Colonic mucosa (tissue), 4 donors: ENCODE data around the gene KLHDC9. TPM values are rescaled to one million over a fixed set of nuclear protein-coding genes. Genes with fewer than 3 reads are reported as not detected.

ENCODE experiments used
- DNase-seq: peaks from one replicate; pipeline ENCODE4 v3.0.0-alpha.2; 2020
- H3K27ac ChIP-seq: fragments of 200-600 bp; one replicate; pipeline ENCODE4 v1.8.0; 2021
- H3K27me3 ChIP-seq: fragments of 200-600 bp; one replicate; pipeline ENCODE4 v1.8.0; 2021
- H3K36me3 ChIP-seq: fragments of 200-600 bp; one replicate; pipeline ENCODE4 v1.8.0; 2021
- H3K4me1 ChIP-seq: fragments of 200-600 bp; one replicate; pipeline ENCODE4 v1.8.0; 2021; ENCODE audit warnings: mild to moderate bottlenecking
- H3K4me3 ChIP-seq: fragments of 200-600 bp; one replicate; pipeline ENCODE4 v1.8.0; 2021
- H3K9ac ChIP-seq, 2 donors: one replicate each; pipeline ENCODE4 v1.7.0; 2013; ENCODE audit warnings: control low read depth in 2 of 2, low read depth in 2 of 2, low read length in 2 of 2
- H3K9me3 ChIP-seq: fragments of 200-600 bp; one replicate; pipeline ENCODE4 v1.8.0; 2021
- CTCF ChIP-seq: fragments of 200-600 bp; IDR thresholded peaks from one replicate; pipeline ENCODE4 v1.8.0; 2022; ENCODE audit warnings: antibody characterized with exemption, mild to moderate bottlenecking
- intact Hi-C: fragments of 100-400 bp; cut with DNase I; formaldehyde crosslinking; loops from one replicate; pipeline ENCODE4 v1.14.1; 2022
- total RNA-seq, 2 donors: library from RNA; stranded (reverse); fragmentation: NEBNext Ultra II Directional in 1 of 2; extraction: Animal tissue kit (Norgen Biotek cat#: 25700) in 1 of 2; gene quantifications; one replicate each; pipeline ENCODE4 v1.2.1, GENCODE V29; 2021
- donor health status: healthy.
- donor health status: DM: no; HTN: no; CAD: no.
- donor health status: DM: no; HTN: no; CAD: no.

The KLHDC9 gene
- total RNA-seq, 2 donors from 2014 or later = 7.1 to 10.1 TPM

- Histone ChIP-seq H3K27ac (no peak overlapping the region), H3K36me3 (no peaks in the 10 kb centered on the region), H3K4me3 (no peak overlapping the region), H3K27me3 (no peaks in the 10 kb centered on the region), H3K9me3 (no peaks in the 10 kb centered on the region), H3K4me1 (no peaks in the 10 kb centered on the region), H3K9ac (no peak overlapping the region)
- intact Hi-C loops = no loop called here
- DNase-seq = no peak
- TF ChIP-seq CTCF = no peak
Observed at GRCh38 chr1:161092621-161093028, 5.5 kb upstream of the KLHDC9 start.

DNA sequence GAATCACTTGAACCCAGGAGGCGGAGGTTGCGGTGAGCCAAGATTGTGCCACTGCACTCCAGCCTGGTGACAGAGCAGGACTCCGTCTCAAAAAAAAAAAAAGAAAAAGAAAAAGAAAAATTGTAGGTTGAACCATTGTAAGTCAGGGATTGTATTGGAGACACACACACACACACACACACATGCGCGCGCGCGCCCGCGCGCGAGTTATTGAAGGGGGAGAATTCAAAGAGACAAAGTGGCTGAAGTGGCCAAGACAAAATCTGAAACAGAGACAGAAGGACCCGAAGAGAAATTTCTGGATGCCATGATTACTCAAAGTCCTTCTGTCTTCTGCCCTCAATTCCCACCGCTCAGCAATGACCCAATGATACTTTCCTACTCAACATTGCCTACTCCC, 3.7 kb upstream of the KLHDC9 start:
- TF ChIP-seq CTCF = no peak
- Histone ChIP-seq H3K4me1 (peaks cover 3% of the 10 kb centered on the region), H3K9me3 (no peaks in the 10 kb centered on the region), H3K27ac (no peak overlapping the region), H3K36me3 (no peaks in the 10 kb centered on the region), H3K4me3 (no peak overlapping the region), H3K27me3 (no peaks in the 10 kb centered on the region), H3K9ac (no peak overlapping the region)
- DNase-seq = no peak
- intact Hi-C loops = no loop called here

DNA sequence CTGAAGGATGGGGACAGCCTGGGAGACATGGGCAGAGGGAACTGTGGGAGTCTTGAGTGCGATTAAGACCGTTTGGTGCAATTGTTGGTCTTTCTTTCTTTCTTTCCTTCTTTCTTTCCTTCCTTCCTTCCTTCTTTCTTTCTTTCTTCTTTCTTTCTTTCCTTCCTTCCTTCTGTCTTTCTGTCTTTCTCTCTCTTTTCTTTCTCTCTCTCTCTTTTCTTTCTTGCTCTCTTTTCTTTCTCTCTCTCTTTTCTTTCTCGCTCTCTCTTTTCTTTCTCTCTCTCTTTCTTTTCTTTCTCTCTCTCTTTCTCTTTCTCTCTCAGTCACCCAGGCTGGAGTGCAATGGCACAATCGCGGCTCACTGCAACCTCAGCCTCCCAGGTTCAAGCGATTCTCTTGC, 2.9 kb upstream of the KLHDC9 start:
- H3K36me3 ChIP-seq = no peaks in the 10 kb centered on the region
- intact Hi-C loops = loop anchor here (5.0 kb wide), 1 partner anchor 98 kb away; no protein-coding TSS in a partner anchor
- no peak overlapping the region for H3K9ac ChIP-seq
- DNase-seq = no peak
- no peak for TF ChIP-seq CTCF
- H3K27me3 ChIP-seq = no peaks in the 10 kb centered on the region
- H3K27ac ChIP-seq = no peak overlapping the region
- H3K4me1 ChIP-seq = peaks cover 3% of the 10 kb centered on the region
- H3K9me3 ChIP-seq = no peaks in the 10 kb centered on the region
- no peak overlapping the region for H3K4me3 ChIP-seq

- TF ChIP-seq CTCF = no peak
- Histone ChIP-seq H3K9me3 (no peaks in the 10 kb centered on the region), H3K4me3 (no peak overlapping the region), H3K36me3 (no peaks in the 10 kb centered on the region), H3K27ac (no peak overlapping the region), H3K27me3 (no peaks in the 10 kb centered on the region), H3K9ac (no peak overlapping the region), H3K4me1 (peaks cover 3% of the 10 kb centered on the region)
- intact Hi-C loops = loop anchor here (5.0 kb wide), 1 partner anchor 99 kb away; no protein-coding TSS in a partner anchor
- no peak for DNase-seq
Observed at GRCh38 chr1:161096015-161096414, 2.1 kb upstream of the KLHDC9 start.

DNA sequence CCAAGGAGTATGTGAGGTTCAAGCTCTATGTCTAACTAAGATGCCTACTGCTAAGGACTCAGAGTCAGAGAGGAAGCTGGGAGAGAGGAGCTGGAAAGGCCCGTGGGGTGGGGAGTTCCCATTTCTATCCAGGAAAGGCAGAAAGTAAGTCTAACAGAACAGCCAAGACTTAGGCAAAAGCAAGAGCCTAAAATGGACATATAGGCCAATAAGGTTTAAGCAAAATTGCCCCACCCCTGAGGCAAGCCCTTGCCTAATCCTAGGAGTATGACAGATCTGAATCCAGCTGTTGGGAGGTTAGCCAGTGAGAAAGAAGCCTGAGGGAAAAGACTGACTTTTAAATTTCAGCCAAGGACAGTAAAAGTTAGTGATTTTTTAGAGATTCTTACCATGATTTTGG, 1.6 kb upstream of the KLHDC9 start:
- no peak for TF ChIP-seq CTCF
- Histone ChIP-seq H3K9me3 (no peaks in the 10 kb centered on the region), H3K4me1 (peaks cover 3% of the 10 kb centered on the region), H3K36me3 (no peaks in the 10 kb centered on the region), H3K9ac (no peak overlapping the region), H3K27ac (no peak overlapping the region), H3K27me3 (no peaks in the 10 kb centered on the region), H3K4me3 (no peak overlapping the region)
- DNase-seq = no peak
- intact Hi-C loops = loop anchor here (5.0 kb wide), 1 partner anchor 99 kb away; no protein-coding TSS in a partner anchor
